Stimulated activated CD8-positive, alpha-beta memory T cell treated with anti-CD3 and anti-CD28 coated beads, Interleukin-2, amount 100 ng/mL, for 1 hour (primary cell): ENCODE measurements around the gene LDAH.

ENCODE experiments used
- DNase-seq, 2 donors: peaks; one replicate each; pipeline ENCODE4 v3.0.0-alpha.2; 2020; ENCODE audit warnings: low read depth in 2 of 2

LDAH gene

DNA sequence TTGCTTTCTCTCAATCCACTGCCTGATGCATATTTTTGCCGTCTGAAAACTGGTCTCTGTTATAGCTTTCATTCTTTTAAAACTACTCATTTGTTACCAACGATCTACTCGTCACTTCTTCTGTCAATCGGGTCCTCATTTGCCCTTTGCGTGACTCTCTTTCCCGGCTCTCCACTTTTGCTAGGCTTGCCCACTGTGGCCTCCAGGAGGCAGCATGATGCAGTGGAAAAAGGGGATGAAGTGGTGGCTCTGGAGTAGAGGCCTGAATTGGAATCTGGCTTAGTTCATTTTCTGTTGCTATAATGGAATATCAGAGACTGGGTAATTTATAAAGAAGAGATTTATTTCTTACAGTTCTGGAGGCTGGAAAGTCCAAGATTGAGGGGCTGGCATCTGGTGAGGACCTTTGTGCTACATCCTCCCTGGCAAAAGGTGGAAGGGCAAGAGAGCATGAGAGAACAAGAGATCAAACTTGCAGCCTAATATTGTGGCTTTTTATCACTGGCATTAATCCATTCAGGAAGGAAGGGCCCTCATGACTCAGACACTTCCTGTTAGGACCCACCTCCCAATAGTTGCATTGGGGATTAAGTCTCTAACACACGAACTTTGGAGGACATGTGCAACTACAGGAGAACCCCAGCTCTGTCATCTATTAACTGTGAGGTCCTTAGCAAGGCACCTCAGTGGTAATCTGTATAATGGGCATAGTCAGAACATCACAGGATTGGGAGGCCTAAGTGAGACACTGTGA lies 140.6 kb downstream of the LDAH start:
- no peak for DNase-seq

DNA sequence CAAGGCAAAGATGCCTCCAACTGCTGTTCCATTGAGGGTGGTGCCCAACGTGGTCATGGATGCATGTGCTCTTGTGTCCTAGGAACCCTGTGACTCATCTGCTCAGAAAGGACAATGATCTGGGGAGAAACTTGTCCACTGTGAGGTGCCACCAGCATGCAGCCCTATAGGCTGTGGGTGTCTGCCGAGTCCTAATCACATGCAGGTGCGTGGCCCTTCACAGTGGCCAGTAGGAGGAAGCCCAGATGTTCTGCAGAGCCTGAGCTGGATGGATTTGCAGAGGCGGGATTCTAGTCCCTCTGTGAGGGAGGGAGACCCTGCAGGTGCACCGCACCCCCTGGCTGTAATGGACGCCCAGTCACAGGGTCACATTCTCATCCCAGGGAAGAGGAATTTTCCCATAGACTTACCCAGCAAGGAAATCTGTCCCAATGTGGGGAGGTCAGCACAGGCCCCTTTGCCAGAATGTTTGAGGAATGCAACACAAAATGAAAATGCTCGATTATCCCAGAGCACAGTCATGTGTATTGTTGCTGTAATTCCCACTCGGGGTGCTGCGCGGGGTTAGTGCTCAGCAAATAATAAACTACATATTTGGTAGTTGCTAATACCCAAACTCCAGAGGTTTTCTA lies 142.0 kb downstream of the LDAH start:
- no peak for DNase-seq

DNA sequence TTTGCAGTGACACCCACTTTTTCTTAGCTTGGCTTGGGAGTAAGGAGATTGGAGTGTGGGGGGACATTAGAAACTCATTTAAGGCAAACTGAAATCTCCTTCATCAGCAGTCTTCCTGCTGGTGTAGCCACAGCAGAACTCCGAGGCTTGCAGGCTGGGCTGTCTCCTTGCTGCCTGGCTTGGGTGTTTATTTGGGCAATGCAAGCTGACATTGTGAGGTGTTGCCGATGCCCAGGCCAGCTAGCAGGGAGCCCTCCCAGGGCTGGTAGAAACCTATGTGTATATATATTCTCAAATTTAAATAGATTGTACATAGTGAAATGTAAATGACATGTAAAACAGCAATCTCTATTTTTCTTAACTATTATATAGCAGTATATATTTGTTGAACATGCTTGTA lies 144.1 kb downstream of the LDAH start:
- DNase-seq, result no peak

DNA sequence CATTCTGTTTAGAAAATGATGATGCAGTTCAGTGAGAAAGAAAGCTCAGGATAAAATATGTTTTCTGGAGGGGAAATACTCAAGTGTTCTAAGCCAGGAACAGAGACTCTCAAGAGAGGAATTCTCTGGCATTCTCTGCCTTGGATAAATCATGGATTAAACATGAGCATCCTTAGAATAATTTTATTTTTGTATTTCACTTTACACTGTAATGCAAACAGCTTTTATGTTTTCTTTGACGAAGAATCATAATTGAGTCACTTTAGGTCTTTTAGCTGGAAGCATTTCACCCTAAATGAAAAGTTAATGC lies 144.9 kb downstream of the LDAH start:
- DNase-seq, result no peak

DNA sequence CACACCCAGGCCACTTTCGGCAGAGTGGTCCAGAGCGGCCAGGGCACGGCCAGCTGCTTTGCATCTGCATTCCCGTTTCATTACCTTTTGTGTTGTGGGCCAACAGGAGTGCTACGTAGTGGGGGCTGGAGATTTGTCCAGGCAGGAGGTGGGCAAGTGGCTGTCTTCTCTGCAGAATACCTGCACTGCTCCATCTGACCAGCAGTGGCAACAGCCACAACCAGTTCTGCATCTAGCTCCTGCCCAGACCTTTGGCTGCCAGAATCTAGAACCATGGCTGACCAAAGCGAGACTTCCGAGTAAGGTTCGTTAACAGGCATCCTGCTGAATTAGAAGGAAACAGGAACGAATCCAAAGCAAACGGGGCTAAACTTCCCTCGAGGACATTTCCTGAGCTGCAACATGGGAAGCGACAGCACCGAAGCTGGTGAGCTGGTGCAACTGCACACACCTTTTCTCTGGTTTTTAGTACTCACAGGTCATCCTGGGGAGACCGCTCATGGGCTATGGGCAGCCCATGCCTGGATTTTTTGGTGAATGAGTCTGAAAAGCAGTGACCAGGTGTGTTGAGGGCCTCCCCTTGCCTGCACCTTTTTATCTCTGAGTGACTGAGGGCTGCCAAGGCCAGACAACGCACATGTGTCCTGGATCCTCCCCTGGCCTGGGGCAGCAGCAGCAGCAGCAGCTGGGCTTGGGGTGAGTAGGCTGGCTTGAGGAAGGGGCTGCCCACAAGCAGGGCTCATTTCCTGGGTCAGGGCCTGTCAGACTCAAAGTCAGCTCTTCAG lies 145.4 kb downstream of the LDAH start:
- no peak for DNase-seq

DNA sequence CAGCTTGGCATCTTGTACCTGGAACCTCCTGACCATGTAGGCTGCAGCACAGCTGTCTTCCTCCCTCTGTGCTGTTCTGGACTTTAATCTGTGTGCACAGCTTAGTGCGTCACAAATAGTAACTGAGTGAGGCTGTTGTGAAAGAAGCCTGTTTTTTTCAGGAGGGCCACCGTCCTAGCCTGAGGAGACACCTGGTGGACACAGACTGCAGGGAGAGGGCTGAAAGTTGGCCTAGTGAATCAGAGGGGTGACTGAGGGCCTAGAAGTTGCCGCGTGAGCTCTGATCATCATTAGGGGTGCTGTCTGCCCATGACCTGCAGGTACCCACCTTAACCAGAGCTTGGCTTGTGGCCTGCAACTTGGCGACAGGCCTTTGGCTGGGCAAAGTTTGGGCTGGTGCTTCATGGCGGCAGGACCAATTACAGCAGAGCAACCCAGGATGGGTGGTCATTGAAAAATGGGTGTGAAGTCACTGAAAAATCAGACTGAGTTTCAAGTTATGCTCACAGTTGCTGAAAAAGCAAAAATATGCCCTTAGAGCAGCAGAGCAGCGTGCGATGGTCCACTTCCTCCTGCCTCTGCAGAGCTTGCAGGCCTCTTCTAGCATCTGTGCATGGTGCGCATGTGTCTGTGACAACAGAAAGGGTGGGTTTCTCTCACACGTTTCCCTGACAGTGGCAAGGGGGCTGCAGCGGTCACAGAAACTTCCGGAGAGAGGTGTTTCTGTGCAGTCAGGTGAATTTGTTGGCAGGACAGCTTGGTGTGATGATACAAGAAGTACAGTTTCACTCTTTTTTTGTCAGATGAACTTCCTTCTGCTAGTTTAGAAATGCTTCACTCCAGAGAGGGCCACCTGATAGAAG lies 146.3 kb downstream of the LDAH start:
- no peak for DNase-seq

DNA sequence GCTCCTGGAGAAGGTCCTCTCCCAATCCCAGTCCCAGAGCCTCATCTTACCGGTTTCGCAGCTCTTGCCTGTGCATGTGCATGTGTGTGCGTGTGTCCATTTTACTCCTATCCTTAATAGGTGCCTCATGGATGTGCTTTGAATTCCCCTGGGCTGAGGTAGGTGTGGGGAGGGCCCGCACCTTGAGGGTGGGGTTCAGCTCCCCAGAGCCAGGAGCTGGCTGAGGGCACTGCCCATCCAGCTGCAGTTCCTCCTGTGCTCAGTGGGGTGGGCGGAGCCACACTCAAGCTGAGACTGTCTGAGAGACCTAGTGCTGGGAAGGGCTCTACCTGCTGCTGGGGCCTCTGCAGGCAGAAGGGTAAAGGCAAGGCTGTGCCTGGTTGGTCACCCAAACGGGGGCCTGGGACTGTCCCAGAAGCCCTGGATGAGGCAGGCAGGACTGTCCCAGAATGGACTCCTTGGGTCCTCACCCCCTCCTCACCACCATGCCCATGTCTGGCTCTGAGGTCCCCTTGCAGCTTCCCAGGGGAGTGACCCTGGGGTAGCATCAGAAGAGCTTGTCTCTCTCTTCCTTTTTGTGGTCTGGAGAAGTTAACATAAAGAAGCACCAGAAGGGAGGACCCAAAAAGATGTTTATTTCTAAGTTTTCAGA lies 147.1 kb downstream of the LDAH start:
- DNase-seq, result no peak

DNA sequence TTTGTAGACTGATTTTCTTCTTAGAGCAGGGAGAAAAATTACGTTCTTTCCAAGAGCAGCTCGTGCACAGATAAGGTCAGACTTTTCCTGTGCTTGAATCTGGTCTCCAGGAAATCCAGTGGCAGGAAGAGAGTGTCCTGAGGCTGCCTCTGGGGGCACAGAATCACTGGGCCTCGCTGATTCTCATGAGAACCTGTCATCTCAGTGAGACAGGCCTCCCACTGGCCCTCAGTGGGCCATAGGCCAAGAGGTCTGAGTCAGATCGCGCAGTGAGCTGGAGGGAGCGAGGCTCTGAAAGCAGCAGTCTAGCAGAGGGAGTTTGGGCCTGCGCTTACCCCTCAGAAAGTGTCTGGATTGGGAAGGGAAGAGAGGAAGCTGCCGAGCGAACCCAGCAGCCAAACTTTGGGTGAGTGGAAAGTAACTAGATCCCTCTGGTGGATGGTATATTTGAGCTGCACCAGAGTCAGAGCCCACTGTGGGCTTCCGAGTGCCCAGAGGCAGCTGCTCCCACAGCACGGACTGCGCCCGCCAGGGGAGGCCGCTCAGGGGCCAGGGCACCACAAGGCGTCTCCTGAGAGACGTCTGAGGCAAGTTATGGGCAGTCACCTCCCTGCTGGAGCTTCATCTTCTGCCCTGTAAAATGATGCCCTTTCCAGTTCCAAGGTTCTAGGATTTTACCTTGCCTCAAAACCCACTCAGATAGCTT lies 147.8 kb downstream of the LDAH start:
- no peak for DNase-seq

DNA sequence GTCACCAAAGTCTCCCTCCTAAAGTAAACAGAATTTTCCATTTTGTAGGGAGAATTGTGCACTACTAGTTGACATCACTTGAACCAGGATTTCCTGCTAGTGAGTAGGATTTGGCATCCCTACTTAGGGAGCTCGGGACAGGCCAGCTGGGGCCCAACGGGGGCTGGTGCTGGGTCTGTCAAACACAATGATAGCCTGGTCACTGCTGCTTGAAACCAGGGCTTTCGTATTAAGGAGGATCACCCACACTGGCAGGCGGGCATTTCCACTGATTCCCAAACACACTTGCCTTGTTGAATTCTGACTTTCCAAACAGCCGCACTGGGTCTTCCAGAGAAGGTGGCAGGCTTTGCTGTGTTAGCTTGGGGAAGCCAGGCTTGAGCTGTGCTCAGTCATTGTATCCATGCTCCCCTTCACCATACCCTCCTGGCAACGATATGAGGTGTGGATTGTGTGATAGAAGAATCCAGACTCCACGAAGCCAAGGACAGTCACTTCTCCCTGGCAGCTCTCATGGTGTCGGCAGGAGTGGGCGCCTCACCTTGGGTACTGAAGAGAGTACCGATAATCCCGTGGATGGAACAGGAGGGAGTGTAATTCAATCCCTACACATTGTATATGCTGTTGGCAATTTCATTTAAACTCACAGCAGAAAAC lies 148.5 kb downstream of the LDAH start:
- no peak for DNase-seq

DNA sequence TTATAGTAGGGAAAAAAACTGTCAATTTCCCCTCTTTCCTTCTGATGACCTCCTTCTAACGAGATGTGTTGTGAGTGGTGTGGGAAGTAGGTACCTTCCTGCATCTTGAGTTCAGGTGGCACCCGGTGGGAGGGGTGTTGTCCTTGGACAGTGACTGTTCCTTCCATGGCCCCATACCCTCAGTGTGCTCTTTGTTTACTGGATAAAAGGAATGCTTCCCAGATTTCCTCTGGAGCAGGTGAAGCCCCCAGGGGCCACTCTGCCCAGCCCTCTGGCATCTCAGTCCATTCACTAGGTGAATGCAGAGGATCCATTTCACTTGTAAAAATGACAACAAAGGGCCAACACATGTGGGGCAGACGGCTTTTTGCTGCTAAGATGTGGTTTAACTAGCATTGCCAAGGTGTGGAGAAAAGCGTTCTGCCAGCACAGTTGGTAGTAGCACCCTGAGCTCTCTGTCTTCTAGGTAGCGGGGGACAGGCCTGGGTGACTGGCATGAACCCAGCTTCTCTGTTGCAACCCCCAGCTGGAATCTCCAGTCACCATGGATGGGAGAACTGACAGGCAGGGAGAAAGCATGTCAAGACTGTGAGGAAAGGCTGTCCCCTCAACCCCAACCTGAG lies 149.1 kb downstream of the LDAH start:
- DNase-seq, result no peak

DNA sequence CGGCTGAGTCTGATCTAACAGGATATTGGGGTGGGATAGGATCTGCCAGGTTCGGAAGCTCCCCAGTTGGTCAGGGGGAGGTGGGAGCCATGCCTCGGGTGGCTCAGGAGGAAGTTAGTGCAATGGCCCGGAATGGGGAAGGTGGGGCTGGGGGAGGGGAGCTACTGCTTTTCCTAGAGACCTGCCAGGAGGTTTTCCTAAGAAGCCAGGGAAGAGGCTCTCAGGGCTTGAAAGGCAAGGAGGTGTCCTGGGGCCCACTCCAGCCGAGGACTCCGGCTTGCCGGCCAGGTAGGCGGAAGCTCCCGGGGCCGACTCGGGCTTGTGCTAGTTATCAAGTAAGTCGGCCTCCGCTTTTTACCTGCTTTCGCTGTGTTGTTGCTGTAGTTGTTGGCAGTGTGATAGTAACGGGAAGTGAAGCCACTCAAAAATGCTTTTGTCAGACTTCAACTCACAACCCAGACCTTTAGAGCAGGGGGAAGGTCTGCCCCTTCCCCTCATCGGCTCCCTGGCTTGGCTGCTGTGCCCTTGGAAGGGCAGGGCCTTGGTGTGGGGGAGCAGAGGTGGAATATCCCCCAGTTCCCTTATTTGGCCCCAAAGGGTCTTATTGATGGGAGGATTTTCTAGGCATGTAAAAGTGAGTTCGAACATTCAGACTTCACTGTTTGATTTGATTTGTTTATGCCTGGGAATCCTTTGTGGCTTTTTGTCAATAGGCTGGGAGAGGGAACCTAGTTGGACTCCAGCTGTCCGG lies 150.5 kb downstream of the LDAH start:
- no peak for DNase-seq

DNA sequence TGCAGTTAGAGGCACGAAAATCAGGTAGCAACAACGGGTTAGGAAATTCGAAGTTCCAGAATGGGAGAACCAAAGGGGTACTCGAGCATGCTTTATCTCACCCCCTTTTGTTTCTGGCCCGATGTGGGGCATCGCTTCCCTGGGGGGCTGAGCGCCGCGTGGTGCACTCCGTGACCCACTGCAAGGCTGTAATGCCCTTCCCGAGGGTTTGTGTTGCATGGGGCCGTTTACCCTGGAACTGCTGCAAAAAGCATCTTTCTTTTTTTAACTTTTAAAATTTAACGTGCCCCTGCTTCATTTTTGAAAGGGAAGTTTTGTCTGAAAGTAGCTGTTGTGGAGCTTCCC lies 151.2 kb downstream of the LDAH start:
- DNase-seq, result no peak

DNA sequence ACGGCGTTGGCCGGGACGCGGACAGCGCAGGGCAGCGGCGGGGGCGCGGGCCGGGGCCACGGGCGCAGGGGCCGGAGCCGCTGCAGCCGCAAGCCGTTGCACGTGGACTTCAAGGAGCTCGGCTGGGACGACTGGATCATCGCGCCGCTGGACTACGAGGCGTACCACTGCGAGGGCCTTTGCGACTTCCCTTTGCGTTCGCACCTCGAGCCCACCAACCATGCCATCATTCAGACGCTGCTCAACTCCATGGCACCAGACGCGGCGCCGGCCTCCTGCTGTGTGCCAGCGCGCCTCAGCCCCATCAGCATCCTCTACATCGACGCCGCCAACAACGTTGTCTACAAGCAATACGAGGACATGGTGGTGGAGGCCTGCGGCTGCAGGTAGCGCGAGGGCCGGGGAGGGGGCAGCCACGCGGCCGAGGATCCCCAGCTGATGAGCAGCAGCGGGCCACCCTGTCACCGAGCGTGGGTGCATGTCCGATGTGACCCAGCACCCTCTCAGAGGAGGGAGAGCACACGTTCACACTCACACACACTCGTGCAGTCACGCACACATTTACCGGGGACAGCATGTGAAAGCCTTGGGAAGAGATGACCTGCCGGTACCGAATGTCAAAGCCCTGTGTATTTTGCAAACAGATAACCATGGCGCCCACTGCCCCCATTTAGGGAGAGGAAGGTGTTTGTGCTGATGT lies 151.7 kb downstream of the LDAH start:
- no peak for DNase-seq

DNA sequence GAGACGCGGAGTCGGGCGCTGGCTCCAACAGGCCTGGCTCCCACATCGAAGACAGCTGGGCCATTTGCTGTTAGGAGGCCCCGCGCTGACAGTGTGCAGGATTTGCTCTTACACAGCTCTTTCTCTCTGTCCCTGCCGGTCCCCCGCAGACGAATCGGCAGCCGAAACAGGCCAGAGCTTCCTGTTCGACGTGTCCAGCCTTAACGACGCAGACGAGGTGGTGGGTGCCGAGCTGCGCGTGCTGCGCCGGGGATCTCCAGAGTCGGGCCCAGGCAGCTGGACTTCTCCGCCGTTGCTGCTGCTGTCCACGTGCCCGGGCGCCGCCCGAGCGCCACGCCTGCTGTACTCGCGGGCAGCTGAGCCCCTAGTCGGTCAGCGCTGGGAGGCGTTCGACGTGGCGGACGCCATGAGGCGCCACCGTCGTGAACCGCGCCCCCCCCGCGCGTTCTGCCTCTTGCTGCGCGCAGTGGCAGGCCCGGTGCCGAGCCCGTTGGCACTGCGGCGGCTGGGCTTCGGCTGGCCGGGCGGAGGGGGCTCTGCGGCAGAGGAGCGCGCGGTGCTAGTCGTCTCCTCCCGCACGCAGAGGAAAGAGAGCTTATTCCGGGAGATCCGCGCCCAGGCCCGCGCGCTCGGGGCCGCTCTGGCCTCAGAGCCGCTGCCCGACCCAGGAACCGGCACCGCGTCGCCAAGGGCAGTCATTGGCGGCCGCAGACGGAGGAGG lies 152.4 kb downstream of the LDAH start:
- no peak for DNase-seq

DNA sequence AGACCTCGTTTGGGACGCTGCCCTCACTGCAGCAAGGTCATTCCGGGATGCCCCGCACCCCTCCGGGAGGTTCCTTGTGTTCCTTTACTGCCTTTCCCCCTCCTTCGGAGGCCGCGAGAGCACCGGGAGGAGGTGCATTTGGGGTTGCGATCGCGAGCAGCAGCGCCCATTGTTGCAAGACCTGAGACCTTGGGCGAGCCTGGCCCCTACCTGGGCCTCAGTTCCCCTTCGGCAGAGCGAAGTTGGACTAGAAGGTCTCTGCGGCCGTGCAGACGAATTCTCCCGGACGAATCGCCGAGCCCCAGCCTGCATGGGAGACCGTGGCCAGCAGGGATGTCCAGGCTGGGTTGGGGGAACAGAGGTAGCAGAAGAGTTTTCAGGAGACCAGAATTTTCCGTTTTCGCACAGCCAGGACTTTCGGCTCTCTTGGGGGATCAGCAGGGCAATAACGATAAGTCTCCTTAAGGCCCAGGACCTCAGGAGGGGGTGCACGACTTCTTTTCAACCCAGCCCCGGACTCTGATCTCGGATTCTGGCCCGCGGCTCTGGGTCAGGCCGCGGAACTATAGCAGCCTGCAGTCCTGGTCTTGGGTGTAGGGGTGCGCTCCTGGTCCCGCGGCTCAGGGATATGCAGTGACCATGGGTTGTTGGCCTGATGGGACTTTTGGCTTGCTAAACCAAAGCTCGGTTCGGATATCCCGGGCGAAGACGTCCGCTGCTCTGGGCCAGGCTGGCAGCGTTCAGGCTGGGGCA lies 153.2 kb downstream of the LDAH start:
- no peak for DNase-seq

DNA sequence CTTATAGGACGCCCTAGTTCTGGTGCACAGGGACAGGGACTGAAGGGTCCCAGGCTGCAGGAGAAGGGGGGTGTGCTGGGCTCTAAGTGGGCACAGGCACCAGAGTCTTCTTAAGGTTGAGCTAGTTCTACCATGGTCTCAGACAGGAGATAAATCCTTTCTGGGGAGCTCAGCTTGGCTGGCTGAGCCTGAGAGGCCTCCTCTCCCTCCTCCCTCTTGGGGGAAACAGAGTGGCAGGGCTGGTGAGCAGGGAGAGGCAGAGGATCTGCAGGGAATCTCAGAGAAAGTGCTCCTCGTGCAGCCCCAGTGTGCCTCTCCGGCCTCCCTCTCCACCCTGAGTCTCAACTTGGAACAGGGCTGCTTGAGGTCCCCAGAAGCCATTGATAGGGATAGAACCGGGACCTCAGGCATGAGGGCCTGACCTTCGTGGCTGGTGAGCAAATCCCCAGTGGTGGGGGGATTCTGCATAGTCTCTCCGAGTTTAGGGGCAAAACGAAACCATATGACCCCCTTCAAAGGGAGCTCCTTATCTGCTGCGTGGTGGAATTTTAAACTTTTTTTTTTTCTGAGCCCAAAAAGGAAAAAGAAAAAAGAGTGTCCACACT lies 153.9 kb downstream of the LDAH start:
- no peak for DNase-seq

DNA sequence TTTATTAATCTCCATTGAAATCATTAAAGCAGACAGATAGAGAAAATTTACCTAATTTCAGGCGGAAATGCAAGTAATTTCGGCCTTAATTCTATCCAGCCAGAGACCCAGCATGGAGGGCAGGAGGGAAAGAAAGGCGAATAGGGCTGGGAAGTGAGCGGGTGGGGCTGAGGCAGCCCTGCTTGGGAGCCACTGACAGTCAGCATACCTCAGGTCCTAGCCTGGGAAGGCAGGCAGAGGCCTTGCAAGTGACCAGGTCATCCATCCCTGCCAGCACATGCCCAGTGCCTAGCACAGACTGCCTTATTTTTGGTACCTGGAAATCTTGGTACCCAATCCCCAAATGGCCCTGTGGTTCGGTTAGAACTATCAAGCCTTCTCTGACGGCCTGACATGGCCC lies 154.4 kb downstream of the LDAH start:
- no peak for DNase-seq
